ENCODE measurements around the gene FAAH. TPM values are rescaled to one million over a fixed set of nuclear protein-coding genes. Genes with fewer than 3 reads are reported as not detected.

FAAH gene
- total and polyA plus RNA-seq, 10 of the 15 experiments (the other 5 are each of a cell fraction or from before 2014, with no cell fraction given), result 0.07 to 2.5 (median 0.64) TPM; not detected in 1

GRCh38 chr1:46401154-46401913 is 7.2 kb downstream of the FAAH start:
- FAIRE-seq (no peak), DNase-seq (ENCODE audit: low read depth, low spot score) (no peak), ATAC-seq (no peak)
- WGBS (ENCODE audit: insufficient coverage, insufficient replicate concordance, low lambda C conversion rate, missing lambda C conversion rate), result 33% methylated on average over 6 of the region's 6 CpGs
- Histone ChIP-seq H3K9me3 (replicated peaks; ENCODE audit: control insufficient read depth, insufficient read depth, low read length) (no peaks in the 10 kb centered on the region), H3K27ac (ENCODE audit: control insufficient read depth, insufficient read depth) (no peak overlapping the region), H3K4me2 (ENCODE audit: control insufficient read depth, insufficient read depth) (no peak overlapping the region), H4K20me1 (ENCODE audit: control insufficient read depth, insufficient read depth) (no peaks in the 10 kb centered on the region), H3K27me3 (replicated peaks in 1 of 2; ENCODE audit: control insufficient read depth in 2 of 2, insufficient read depth in 2 of 2, low read length in 1 of 2) (no peaks in the 10 kb centered on the region), H2AFZ (ENCODE audit: control insufficient read depth, low read depth, low read length) (no peak overlapping the region), H3K4me3 (no peak overlapping the region), H3K4me1 (ENCODE audit: control insufficient read depth, insufficient read depth, low read length) (no peaks in the 10 kb centered on the region), H3K79me2 (ENCODE audit: control insufficient read depth, insufficient read depth, low read length) (no peaks in the 10 kb centered on the region), H3K9ac (ENCODE audit: control insufficient read depth, insufficient read depth, low read length) (no peak overlapping the region), H3K36me3 (ENCODE audit: control insufficient read depth in 2 of 2, insufficient read depth in 2 of 2, low read length in 1 of 2) (no peaks in the 10 kb centered on the region)
- SMC1A ChIA-PET (ENCODE audit: uncharacterized antibody, unreplicated experiment), result no interaction called here
- intact Hi-C loops (cut with micrococcal nuclease; ENCODE audit: unreplicated experiment), result no loop called here
- POLR2A ChIA-PET, result interaction anchor here (0.5 kb wide), 1 partner anchor 294 kb away, joined by 3 read pairs; no protein-coding TSS in a partner anchor
- BruUV-seq (replicated peaks), result no TSS peak
- TF ChIP-seq SMAD1 (IDR thresholded peaks at IDR 0.05; ENCODE audit: low read depth, partially characterized antibody), result no peak
- TF ChIP-seq USF2 (IDR thresholded peaks at IDR 0.05; ENCODE audit: borderline replicate concordance, low read depth, low read length), result no peak
- no peak for TF ChIP-seq SUZ12 (IDR thresholded peaks at IDR 0.05; ENCODE audit: unreplicated experiment)
- no peak for TF ChIP-seq KAT2A (conservative IDR thresholded peaks at IDR 0.05; ENCODE audit: control insufficient read depth, low read depth, low read length)
- TF ChIP-seq IRF4 (IDR thresholded peaks at IDR 0.05; ENCODE audit: low read depth, low read length), result no peak
- TF ChIP-seq BCL3 (IDR thresholded peaks at IDR 0.05; ENCODE audit: borderline replicate concordance, insufficient read depth, low read depth, low read length, poor library complexity, severe bottlenecking), result no peak
- TF ChIP-seq ZBTB40 (IDR thresholded peaks at IDR 0.05; ENCODE audit: borderline replicate concordance), result no peak
- no peak for TF ChIP-seq RCOR1 (conservative IDR thresholded peaks at IDR 0.05; ENCODE audit: low read depth, low read length)
- TF ChIP-seq MTA2 (IDR thresholded peaks at IDR 0.05; ENCODE audit: low read depth), result no peak
- no peak for TF ChIP-seq BRCA1 (IDR thresholded peaks at IDR 0.05; ENCODE audit: low read depth, low read length)
- in situ Hi-C loops (cut with MboI), result no loop called here
- CTCF ChIA-PET, result no interaction called here
- RAD21 ChIA-PET (ENCODE audit: unreplicated experiment), result no interaction called here
